ENCODE results near the gene FAM72D. TPM values are rescaled to one million over a fixed set of nuclear protein-coding genes. Genes with fewer than 3 reads are reported as not detected.
"Not testable (repeated sequence)": the region's sequence is repeated elsewhere in the genome, so short reads cannot be mapped to it uniquely, and the experiment has no call there.

FAM72D gene
- total RNA-seq, 1 experiment from 2014 or later, result 9.9 TPM

DNA sequence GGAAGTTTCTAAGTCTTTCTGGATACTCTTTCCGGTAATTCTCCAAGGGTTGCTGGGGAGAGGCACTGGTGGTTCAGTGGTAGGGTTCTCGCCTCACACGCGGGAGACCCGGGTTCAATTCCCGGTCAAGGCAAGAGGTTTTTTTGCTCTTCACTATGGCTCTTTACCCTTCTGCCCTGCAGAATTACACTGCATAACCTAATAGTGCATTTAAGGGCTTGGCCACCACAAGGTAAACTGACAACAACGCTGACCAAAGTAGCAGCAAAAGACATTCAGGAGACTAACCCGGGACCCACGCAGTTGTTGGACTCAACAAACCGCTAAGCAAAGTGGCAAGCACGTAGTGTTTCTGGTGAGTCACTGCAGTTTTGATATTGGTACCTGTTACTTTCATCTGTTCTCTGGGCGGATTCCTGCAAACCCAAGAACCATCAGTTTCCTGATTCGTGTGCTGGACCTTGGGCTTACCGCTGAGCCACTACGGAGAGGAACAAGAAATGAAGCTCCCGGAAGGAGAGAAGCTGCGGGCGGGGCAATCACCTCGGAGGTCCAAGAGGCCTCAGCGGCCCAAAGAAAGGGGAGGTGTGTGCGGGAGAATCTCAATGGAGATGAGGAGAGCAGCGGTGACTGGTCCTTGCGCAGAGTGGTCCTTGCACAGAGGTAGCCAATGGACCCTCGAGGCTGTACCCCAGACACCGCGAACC, 65.4 kb downstream of the FAM72D start:
- H3K4me1 ChIP-seq; H3K36me3 ChIP-seq; DNase-seq; H3K4me3 ChIP-seq; H3K27ac ChIP-seq; H3K9me3 ChIP-seq (replicated peaks); H3K27me3 ChIP-seq: not testable (repeated sequence)

Other genes starting within 250 kb of the FAM72D start
- 11.5 and 16.4 TPM in 2 replicates for gene SRGAP2B, start 646 bp upstream of the FAM72D start, total RNA-seq (2014; rRNA removed; shearing (Covaris generic))
- gene PPIAL4D, start 146.2 kb downstream of the FAM72D start, total RNA-seq (2014; rRNA removed; shearing (Covaris generic)), result not detected in 2 replicates

Measured in SJCRH30 (cell line).